SK-MEL-5 (cell line): ENCODE measurements around the gene ALOX12B. TPM values are rescaled to one million over a fixed set of nuclear protein-coding genes. Genes with fewer than 3 reads are reported as not detected.

ENCODE experiments used
- DNase-seq: peaks from one replicate; pipeline ENCODE4 v3.0.0-alpha.2; 2016; ENCODE audit warnings: low read depth, low spot score
- in situ Hi-C: cut with HindIII; loops from 2 replicates; pipeline ENCODE4 v1.10.0; 2016; ENCODE audit warnings: low sequenced_read_pairs, high pct_unique_total_duplicates, low pct_unique_long_range_greater_than_20kb
- total RNA-seq: library from RNA; depleted of rRNA; stranded (reverse); fragments of >200 nt; shearing (Covaris generic); gene quantifications from 2 replicates; pipeline ENCODE4 v1.2.3, GENCODE V29; 2014

ALOX12B gene
- total RNA-seq, 1 experiment from 2014 or later, result 0.21 TPM

DNA sequence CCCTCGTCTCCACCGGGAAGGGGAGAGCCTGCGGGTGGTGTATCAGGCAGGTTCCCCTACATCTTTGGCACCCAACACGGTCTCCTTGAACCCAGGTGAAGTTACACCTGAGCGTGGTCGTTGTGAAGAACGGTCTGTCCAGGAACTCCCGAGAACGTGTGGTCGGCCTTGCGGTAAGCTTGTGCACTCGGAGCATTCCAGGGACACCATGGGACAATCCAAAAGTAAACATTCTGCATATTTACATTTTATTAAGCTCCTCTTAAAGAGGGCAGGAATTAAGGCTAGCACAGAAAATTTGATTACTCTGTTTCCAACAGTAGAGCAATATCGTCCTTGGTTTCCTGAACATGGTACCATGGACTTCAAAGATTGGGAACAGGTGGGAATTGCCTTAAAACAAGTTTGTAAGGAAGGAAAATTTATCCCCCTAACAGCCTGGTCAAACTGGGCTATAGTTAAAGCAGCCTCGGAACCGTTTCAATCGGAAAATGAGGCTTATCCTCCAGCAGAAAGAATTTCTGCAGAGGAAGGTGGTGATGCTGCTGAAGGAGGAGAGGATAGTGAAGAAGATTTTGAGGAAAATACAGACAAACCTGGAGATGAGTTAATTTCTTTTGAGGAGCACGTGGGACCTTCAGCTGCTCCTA lies 30.4 kb downstream of the ALOX12B start:
- no peak for DNase-seq
- in situ Hi-C loops, result no loop called here

- in situ Hi-C loops, result no loop called here
- DNase-seq, result peak; percentile 37
These were observed 31.1 kb downstream of the ALOX12B start for GRCh38 chr17:8056232-8056975.

- in situ Hi-C loops, result no loop called here
- DNase-seq, result no peak
These were observed 31.7 kb downstream of the ALOX12B start for GRCh38 chr17:8055851-8056231.

GRCh38 chr17:8053600-8053999 lies 33.9 kb downstream of the ALOX12B start:
- in situ Hi-C loops, result no loop called here
- no peak for DNase-seq

DNA sequence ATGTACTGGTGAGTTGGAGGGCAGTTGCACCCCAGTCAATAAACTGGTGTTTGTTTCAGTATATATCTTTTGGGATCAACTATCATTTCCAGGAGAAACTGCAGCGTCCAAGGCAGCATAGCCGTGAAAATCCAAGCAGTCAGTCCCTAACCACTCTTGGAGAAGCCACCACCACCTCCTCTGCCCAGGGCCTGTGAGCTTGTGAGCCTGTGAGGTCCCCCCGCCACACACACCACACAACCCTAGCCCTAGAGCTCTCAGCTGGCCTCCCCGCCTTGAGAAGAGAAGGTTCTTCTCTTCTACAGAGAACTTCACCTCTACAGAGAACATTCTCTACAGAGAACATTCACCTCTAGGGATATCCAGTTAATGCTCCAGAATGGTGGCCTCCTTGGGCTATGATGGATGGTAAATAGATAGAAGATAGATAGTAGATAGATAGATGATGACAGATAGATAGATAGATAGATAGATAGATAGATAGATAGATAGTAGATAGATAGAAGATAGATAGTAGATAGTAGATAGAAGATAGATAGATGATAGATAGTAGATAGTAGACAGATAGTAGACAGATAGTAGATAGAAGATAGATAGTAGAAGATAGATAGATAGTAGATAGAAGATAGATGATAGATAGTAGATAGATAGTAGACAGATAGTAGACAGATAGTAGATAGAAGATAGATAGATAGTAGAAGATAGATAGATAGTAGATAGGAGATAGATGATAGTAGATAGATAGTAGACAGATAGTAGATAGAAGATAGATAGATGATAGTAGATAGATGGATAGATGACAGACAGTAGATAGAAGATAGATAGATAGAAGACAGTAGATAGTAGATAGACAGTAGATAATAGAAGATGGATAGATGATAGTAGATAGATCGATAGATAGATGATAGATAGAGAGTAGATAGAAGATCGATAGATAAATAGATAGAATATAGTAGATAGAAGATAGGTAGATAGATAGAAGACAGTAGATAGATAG lies 35.0 kb downstream of the ALOX12B start:
- in situ Hi-C loops, result no loop called here

GRCh38 chr17:8051831-8052230 lies 35.7 kb downstream of the ALOX12B start:
- DNase-seq, result no peak
- in situ Hi-C loops, result no loop called here

More for the DNA sequence above, 35.0 kb downstream of the ALOX12B start:
- no peak for DNase-seq

DNA sequence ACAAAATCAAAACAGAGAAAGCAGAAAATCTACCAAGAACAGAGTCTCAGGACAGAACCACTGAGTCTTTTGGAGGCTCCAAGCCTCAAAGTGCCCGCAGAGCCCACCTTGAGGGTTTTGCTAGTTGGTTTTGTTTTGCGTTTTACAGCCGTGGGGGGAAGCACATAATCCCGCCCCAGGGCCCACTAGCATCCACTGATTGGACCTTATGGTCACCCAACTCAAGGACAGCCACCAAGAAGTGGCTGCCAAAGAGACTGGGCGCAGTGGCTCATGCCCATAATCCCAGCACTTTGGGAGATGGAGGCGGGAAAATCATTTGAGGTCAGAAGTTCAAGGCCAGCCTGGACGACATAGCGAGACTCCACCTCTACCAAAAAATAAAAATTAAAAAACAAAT lies 38.8 kb downstream of the ALOX12B start:
- DNase-seq, result no peak
- in situ Hi-C loops, result no loop called here

DNA sequence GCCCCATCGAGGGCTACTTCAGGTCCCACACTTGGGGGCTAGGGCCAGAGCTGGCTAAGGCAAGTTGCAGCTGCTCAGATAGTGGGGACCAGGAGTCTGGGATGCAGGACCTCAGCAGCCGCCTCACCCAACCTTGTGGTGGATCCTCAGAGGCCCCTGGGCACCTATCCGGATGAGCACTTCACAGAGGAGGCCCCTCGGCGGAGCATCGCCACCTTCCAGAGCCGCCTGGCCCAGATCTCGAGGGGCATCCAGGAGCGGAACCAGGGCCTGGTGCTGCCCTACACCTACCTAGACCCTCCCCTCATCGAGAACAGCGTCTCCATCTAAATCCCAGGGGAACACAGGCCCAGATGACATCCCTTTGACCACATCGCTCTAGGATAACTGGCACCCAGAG lies 39.3 kb downstream of the ALOX12B start:
- in situ Hi-C loops, result no loop called here

GRCh38 chr17:8047769-8048110 lies 39.8 kb downstream of the ALOX12B start:
- in situ Hi-C loops, result no loop called here
- DNase-seq, result no peak

More for the DNA sequence above, 39.3 kb downstream of the ALOX12B start:
- no peak for DNase-seq

- in situ Hi-C loops, result no loop called here
- DNase-seq, result no peak
These were observed 40.4 kb downstream of the ALOX12B start for GRCh38 chr17:8046929-8047768.

GRCh38 chr17:8046306-8046928 lies 41.1 kb downstream of the ALOX12B start:
- in situ Hi-C loops, result no loop called here
- DNase-seq, result no peak

- no peak for DNase-seq
- in situ Hi-C loops, result no loop called here
These were observed 42.4 kb downstream of the ALOX12B start for GRCh38 chr17:8044819-8045810.

- DNase-seq, result peak; percentile 60
- in situ Hi-C loops, result no loop called here
These were observed 45.5 kb downstream of the ALOX12B start for GRCh38 chr17:8041979-8042378.

DNA sequence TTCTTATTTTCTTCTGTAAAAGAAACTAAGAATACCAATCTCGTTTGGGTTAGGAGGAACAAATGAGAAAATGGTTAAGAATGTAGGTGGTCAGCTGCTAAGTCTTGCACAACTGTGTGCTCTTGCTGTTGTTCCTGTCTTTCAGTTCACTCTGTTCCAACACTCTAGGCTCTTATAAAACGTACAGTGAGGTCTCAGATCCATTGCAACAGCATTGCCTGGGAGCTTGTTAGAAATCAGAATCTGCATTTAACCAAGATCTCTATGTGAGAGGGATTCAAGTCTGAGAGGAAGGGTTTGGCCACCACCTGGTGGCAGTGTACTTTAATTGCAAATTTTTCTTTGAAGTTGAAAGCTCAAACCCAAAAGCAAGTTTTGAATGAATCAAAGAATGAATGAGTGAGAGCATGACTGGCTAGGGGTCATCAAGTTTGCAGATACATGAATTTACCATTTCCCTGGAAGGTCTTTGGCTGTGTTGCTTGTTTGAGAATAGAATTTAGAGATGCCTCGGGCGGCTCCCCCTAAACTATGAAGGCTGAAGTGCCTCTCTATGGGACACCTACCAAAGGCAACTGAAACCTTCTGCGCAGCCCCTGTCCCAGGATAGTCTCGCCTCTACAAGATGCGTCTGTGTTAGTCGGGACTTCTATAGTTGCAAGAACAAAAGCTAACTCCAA lies 46.1 kb downstream of the ALOX12B start:
- in situ Hi-C loops, result no loop called here
- DNase-seq, result peak; percentile 78

- in situ Hi-C loops, result no loop called here
These were observed 47.8 kb downstream of the ALOX12B start for GRCh38 chr17:8039611-8040168.

More at GRCh38 chr17:8039611-8040168, 47.8 kb downstream of the ALOX12B start:
- no peak for DNase-seq
